Muscle of arm (tissue), 12 donors: Measurements from ENCODE around the gene RIMS3. TPM values are rescaled to one million over a fixed set of nuclear protein-coding genes. Genes with fewer than 3 reads are reported as not detected.

Experiments used
- DNase-seq: peaks from one replicate; pipeline ENCODE4 v3.0.0-alpha.2; 2013
- polyA plus RNA-seq, 12 donors: library from polyadenylated mRNA; unstranded; fragments of 120-200 nt; gene quantifications; one replicate each; pipeline ENCODE4 v1.2.1, GENCODE V29; 2013; ENCODE audit not compliant: insufficient read length in 12 of 12

Gene RIMS3
- polyA plus RNA-seq, 12 donors = 0.27 to 3.7 (median 0.61) TPM; not detected in 1

- no peak for DNase-seq
Measured at GRCh38 chr1:40692429-40692895, 27.0 kb upstream of the RIMS3 start.

GRCh38 chr1:40691538-40692428, 26.3 kb upstream of the RIMS3 start, which contains the start of gene NFYC:
NFYC (plus strand) TSS chr1:40691704; CDS start chr1:40738844, 47,140 bp downstream.
- DNase-seq = peak; percentile 99

GRCh38 chr1:40690771-40691537, 25.5 kb upstream of the RIMS3 start:
- no peak for DNase-seq

- no peak for DNase-seq
Measured at GRCh38 chr1:40689737-40690136, 24.3 kb upstream of the RIMS3 start.

- DNase-seq = no peak
Measured at GRCh38 chr1:40687661-40688060, 22.2 kb upstream of the RIMS3 start.

- DNase-seq = no peak
Measured at GRCh38 chr1:40687059-40687458, 21.6 kb upstream of the RIMS3 start.

- no peak for DNase-seq
Measured at GRCh38 chr1:40684669-40685068, 19.2 kb upstream of the RIMS3 start.

- DNase-seq = no peak
Measured at GRCh38 chr1:40679165-40679953, 13.9 kb upstream of the RIMS3 start.

- DNase-seq = no peak
Measured at GRCh38 chr1:40676501-40676900, 11.0 kb upstream of the RIMS3 start.

GRCh38 chr1:40673452-40673851, 8.0 kb upstream of the RIMS3 start:
- DNase-seq = no peak

- peak; percentile 72 for DNase-seq
Measured at GRCh38 chr1:40668769-40669525, 3.5 kb upstream of the RIMS3 start.

GRCh38 chr1:40664791-40665190, 691 bp downstream of the RIMS3 start:
- DNase-seq = no peak

- no peak for DNase-seq
Measured at GRCh38 chr1:40664167-40664537, 1.3 kb downstream of the RIMS3 start.

GRCh38 chr1:40663324-40664166, 1.9 kb downstream of the RIMS3 start:
- no peak for DNase-seq

- no peak for DNase-seq
Measured at GRCh38 chr1:40662864-40663263, 2.6 kb downstream of the RIMS3 start.

- DNase-seq = no peak
Measured at GRCh38 chr1:40662151-40662550, 3.3 kb downstream of the RIMS3 start.

- no peak for DNase-seq
Measured at GRCh38 chr1:40661678-40662077, 3.8 kb downstream of the RIMS3 start.

GRCh38 chr1:40659649-40659947, 5.9 kb downstream of the RIMS3 start:
- DNase-seq = no peak

GRCh38 chr1:40658751-40659648, 6.5 kb downstream of the RIMS3 start:
- no peak for DNase-seq
